Ishikawa (cell line): ENCODE results near the gene C1orf210.

Experiments used
- CEBPB ChIP-seq: IDR thresholded peaks from 2 replicates; pipeline ENCODE4 v1.6.1; 2012
- EGR1 ChIP-seq: IDR thresholded peaks from 2 replicates; pipeline ENCODE4 v1.6.1; 2012
- EP300 ChIP-seq: IDR thresholded peaks from 2 replicates; pipeline ENCODE4 v1.6.1; 2012; ENCODE audit warnings: borderline replicate concordance
- FOXM1 ChIP-seq: IDR thresholded peaks from 2 replicates; pipeline ENCODE4 v1.6.1; 2012; ENCODE audit warnings: low read depth, borderline replicate concordance
- MAX ChIP-seq: IDR thresholded peaks from 2 replicates; pipeline ENCODE4 v1.6.1; 2012
- RAD21 ChIP-seq: IDR thresholded peaks from 2 replicates; pipeline ENCODE4 v1.6.1; 2012; ENCODE audit warnings: low read depth
- REST ChIP-seq: IDR thresholded peaks from 2 replicates; pipeline ENCODE4 v1.6.1; 2012; ENCODE audit warnings: low read depth, mild to moderate bottlenecking
- TAF1 ChIP-seq: IDR thresholded peaks from 2 replicates; pipeline ENCODE4 v1.6.1; 2012; ENCODE audit warnings: low read depth, mild to moderate bottlenecking
- TCF12 ChIP-seq: IDR thresholded peaks from 2 replicates; pipeline ENCODE4 v1.6.1; 2012; ENCODE audit warnings: low read depth
- USF1 ChIP-seq: IDR thresholded peaks from 2 replicates; pipeline ENCODE4 v1.6.1; 2012
- YY1 ChIP-seq: IDR thresholded peaks from 2 replicates; pipeline ENCODE4 v1.6.1; 2012; ENCODE audit warnings: low read depth
- ZBTB7A ChIP-seq: IDR thresholded peaks from 2 replicates; pipeline ENCODE4 v1.6.1; 2012; ENCODE audit warnings: low read depth

- TF ChIP-seq REST = no peak
- TF ChIP-seq RAD21 = no peak
- no peak for TF ChIP-seq YY1
- TF ChIP-seq FOXM1 = no peak
- no peak for TF ChIP-seq MAX
- no peak for TF ChIP-seq EP300
- no peak for TF ChIP-seq ZBTB7A
- TF ChIP-seq TCF12 = no peak
- no peak for TF ChIP-seq CEBPB
- no peak for TF ChIP-seq EGR1
- TF ChIP-seq USF1 = no peak
- TF ChIP-seq TAF1 = no peak
Observed at GRCh38 chr1:43302201-43302600, 16.8 kb upstream of the C1orf210 start.
